Mucosa of descending colon (tissue), 3 donors: ENCODE data around the gene ABCC6. TPM values are rescaled to one million over a fixed set of nuclear protein-coding genes. Genes with fewer than 3 reads are reported as not detected.
"Not testable (repeated sequence)": the region's sequence is repeated elsewhere in the genome, so short reads cannot be mapped to it uniquely, and the experiment has no call there.

Experiments
- ATAC-seq: fragments of 200-7000 bp; cut with Tn5 transposase; one replicate; pipeline ENCODE4 v1.9.1; 2020; ENCODE audit warnings: mild to moderate bottlenecking, moderate library complexity
- DNase-seq, 3 donors: peaks; one replicate each; pipeline ENCODE4 v3.0.0-alpha.2; 2020
- H3K36me3 ChIP-seq: fragments of 200-600 bp; one replicate; pipeline ENCODE4 v1.8.0; 2021; ENCODE audit warnings: low read depth, mild to moderate bottlenecking
- H3K4me1 ChIP-seq: fragments of 200-600 bp; one replicate; pipeline ENCODE4 v1.8.0; 2021; ENCODE audit warnings: low read depth, mild to moderate bottlenecking
- H3K4me3 ChIP-seq: fragments of 200-600 bp; one replicate; pipeline ENCODE4 v1.8.0; 2021; ENCODE audit warnings: mild to moderate bottlenecking
- H3K9me3 ChIP-seq: fragments of 200-600 bp; one replicate; pipeline ENCODE4 v1.8.0; 2021; ENCODE audit warnings: mild to moderate bottlenecking
- intact Hi-C, 2 donors: fragments of 100-400 bp; cut with DNase I in 1 of 2; cut with micrococcal nuclease in 1 of 2; formaldehyde crosslinking; loops; one replicate each; pipeline versions ENCODE4 v1.11.0 to v1.11.1; 2022; cut with DNase I, micrococcal nuclease
- total RNA-seq, 3 donors: library from RNA; stranded (reverse); fragmentation: NEBNext Ultra II Directional in 2 of 3; extraction: Animal tissue kit (Norgen Biotek cat#: 25700) in 2 of 3; gene quantifications; one replicate each; pipeline versions ENCODE4 v1.2.1 to v1.2.4, GENCODE V29; 2021 to 2023
- TF ChIP-seq, protein P1 (sequence below): fragments of 200-600 bp; IDR thresholded peaks from one replicate; pipeline ENCODE4 v1.8.0; 2022; ENCODE audit warnings: antibody characterized with exemption, mild to moderate bottlenecking
- donor health status: DM: no; HTN: no; CAD: no; lungs with moderate emphysema.
- donor health status: DM: no; HTN: no; CAD: no.
- donor health status: DM: no; HTN: yes; CAD: no.

Gene ABCC6
- total RNA-seq, 3 donors from 2014 or later: 12.2 to 34.3 (median 26.4) TPM

DNA sequence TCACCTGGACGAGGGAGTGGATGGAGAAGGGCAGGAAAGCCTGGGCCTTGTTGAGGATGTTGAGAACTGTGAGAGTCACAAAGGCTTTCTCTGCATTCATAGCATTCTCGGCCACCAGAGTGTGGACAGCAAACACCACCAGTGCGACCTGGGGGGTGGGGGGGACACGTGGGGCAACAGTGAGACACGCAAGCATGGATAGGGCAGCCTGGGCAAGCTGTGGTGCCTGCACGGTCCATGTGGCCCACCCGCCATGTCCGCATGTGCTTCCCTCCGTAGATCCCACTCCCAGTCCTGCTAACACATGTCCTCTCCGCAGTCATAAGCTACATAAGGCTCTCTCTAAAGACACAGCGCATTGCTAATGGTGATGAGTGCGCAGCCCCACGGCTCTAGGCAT lies 34.5 kb downstream of the ABCC6 start:
- ATAC-seq: no peak
- intact Hi-C loops: no loop called here

DNA sequence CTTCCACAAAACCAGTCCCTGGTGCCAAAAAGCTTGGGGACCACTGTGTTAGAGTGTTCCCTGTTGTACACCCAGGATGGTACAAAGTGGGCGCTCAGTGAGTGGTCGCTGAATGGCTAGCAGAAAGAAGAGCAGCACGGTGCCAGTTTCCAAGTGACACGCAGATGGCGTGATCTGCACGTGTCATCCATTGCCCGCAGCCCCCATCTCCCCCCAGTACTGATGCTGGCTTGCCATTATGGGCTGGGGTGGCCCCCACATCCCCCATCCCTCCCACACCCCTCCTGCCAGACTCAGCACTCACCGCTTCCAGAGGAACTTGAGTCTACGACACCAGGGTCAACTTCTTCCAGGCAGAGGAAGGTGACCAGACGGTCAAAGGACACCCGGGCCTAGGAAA lies 36.5 kb downstream of the ABCC6 start:
- no peak for ATAC-seq
- DNase-seq: no peak
- TF ChIP-seq, protein P1, sequence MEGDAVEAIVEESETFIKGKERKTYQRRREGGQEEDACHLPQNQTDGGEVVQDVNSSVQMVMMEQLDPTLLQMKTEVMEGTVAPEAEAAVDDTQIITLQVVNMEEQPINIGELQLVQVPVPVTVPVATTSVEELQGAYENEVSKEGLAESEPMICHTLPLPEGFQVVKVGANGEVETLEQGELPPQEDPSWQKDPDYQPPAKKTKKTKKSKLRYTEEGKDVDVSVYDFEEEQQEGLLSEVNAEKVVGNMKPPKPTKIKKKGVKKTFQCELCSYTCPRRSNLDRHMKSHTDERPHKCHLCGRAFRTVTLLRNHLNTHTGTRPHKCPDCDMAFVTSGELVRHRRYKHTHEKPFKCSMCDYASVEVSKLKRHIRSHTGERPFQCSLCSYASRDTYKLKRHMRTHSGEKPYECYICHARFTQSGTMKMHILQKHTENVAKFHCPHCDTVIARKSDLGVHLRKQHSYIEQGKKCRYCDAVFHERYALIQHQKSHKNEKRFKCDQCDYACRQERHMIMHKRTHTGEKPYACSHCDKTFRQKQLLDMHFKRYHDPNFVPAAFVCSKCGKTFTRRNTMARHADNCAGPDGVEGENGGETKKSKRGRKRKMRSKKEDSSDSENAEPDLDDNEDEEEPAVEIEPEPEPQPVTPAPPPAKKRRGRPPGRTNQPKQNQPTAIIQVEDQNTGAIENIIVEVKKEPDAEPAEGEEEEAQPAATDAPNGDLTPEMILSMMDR: no peak
- Histone ChIP-seq H3K4me1 (no peaks in the 10 kb centered on the region), H3K4me3 (no peak overlapping the region), H3K9me3 (no peaks in the 10 kb centered on the region), H3K36me3 (no peaks in the 10 kb centered on the region)
- intact Hi-C loops: no loop called here

More for the DNA sequence above, 34.5 kb downstream of the ABCC6 start:
- TF ChIP-seq, protein P1: no peak
- H3K4me3 ChIP-seq: no peak overlapping the region
- no peaks in the 10 kb centered on the region for H3K4me1 ChIP-seq
- H3K36me3 ChIP-seq: no peaks in the 10 kb centered on the region
- no peak for DNase-seq
- H3K9me3 ChIP-seq: no peaks in the 10 kb centered on the region

DNA sequence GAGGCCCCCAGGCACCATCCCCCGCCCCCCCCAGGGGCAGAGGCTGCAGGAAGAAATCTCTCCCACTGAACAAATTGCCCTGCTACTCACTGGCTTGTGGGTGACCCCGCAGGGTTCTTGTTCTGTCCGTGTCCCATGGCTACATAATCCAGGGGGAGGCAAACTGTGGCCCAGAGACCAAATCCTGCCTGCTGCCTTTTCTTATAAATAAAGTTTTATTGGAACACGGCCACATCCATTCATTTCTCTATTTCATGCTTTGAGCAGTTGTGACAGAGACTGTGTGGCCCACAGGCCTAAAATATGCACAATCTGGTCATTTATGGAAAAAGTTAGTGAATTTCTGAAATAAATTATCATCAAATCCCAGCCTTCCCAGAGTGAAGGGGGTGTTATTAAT lies 38.2 kb downstream of the ABCC6 start:
- Histone ChIP-seq H3K4me1 (no peaks in the 10 kb centered on the region), H3K36me3 (no peaks in the 10 kb centered on the region), H3K4me3 (no peak overlapping the region), H3K9me3 (no peaks in the 10 kb centered on the region)
- no peak for ATAC-seq
- intact Hi-C loops: no loop called here
- TF ChIP-seq, protein P1: no peak
- DNase-seq: no peak

DNA sequence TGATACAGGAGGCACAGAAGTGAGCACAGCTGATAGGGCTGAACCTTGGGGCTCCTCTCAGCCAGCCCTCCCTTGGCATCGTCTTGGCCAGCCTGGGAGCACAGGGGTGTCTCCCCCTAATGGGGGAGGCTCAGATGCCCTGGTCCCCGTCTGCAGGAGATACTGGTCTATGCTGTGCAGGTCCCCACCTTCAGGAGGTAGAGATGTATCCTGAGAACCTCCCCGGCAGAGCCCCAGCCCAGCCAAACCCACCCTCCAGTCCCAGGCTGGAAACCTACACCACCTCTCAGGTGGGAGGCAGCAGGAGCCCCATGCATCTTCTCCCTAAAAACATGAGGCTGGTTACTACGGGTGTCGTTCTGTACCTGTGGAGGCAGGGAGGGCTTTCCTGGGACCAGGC lies 38.7 kb downstream of the ABCC6 start:
- Histone ChIP-seq H3K4me3 (no peak overlapping the region), H3K4me1 (no peaks in the 10 kb centered on the region), H3K9me3 (no peaks in the 10 kb centered on the region), H3K36me3 (no peaks in the 10 kb centered on the region)
- intact Hi-C loops: no loop called here
- no peak for ATAC-seq
- TF ChIP-seq, protein P1: no peak
- DNase-seq: no peak

DNA sequence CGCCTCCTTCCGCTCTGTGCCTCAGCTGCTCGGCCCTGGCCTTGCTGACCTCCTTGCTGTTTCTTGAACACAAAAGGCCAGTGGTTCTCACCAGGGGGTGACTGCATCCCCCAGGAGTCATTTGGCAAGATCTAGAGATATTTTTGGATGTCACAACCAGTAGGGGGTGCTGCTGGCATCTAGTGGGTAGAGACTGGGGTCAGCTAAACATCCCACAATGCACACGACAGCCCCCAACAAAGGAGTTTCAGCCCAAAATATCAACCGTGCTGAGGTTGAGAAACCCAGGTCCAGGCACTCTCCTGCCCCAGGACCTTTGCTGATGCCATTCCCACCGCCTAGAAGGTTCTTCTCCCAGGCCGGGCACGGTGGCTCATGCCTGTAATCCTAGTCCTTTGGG lies 39.7 kb downstream of the ABCC6 start:
- H3K9me3 ChIP-seq: no peaks in the 10 kb centered on the region
- intact Hi-C loops: no loop called here
- H3K4me1 ChIP-seq: no peaks in the 10 kb centered on the region
- H3K36me3 ChIP-seq: no peaks in the 10 kb centered on the region
- no peak for DNase-seq
- H3K4me3 ChIP-seq: no peak overlapping the region
- no peak for ATAC-seq
- TF ChIP-seq, protein P1: no peak

DNA sequence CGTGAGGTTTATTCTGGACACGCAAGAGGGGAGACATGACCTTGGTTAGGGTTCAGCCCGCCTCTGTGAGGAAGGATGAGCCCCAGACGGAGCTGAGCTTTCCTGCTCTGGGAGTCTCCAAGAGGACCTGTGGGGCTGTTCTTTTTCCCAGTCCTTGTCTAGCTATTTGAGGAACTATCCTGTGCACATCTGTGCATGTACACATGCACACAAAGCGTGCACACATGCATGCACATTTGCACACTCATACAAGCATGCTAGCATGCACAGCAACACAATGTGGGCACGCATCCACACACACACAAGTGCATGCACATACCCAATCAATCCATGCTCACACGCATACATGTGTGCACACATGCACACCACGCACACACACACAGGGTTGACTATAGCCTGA lies 40.4 kb downstream of the ABCC6 start:
- DNase-seq: no peak
- no peak for ATAC-seq
- Histone ChIP-seq H3K4me1 (no peaks in the 10 kb centered on the region), H3K4me3 (no peak overlapping the region), H3K36me3 (no peaks in the 10 kb centered on the region), H3K9me3 (no peaks in the 10 kb centered on the region)
- intact Hi-C loops: no loop called here
- TF ChIP-seq, protein P1: no peak

DNA sequence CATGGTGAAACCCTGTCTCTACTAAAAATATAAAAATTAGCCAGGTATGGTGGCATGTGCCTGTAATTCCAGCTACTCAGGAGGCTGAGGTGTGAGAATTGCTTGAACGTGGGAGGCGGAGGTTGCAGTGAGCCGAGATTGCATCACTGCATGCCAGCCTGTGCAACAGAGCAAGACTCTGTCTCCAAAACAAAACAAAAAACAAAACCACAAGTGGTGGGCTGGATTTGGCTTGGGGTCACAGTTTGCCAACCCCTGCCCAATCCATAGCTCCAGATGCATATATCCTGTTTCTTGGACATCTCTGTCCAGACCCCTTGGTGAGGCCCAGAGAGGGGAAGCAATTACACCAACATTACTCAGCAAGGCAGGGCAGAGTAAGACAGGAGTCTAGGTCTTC lies 41.5 kb downstream of the ABCC6 start:
- H3K36me3 ChIP-seq, H3K9me3 ChIP-seq, H3K4me3 ChIP-seq, H3K4me1 ChIP-seq, intact Hi-C loops, ATAC-seq, DNase-seq: not testable (repeated sequence)
